ENCODE data around the gene TMEM242. TPM values are rescaled to one million over a fixed set of nuclear protein-coding genes. Genes with fewer than 3 reads are reported as not detected.
A peak's percentile ranks its signal among the peaks of the same experiment; 100 is the strongest.

The TMEM242 gene
- total and polyA plus RNA-seq, 10 donors, result 3.7 to 16.0 (median 7.2) TPM

DNA sequence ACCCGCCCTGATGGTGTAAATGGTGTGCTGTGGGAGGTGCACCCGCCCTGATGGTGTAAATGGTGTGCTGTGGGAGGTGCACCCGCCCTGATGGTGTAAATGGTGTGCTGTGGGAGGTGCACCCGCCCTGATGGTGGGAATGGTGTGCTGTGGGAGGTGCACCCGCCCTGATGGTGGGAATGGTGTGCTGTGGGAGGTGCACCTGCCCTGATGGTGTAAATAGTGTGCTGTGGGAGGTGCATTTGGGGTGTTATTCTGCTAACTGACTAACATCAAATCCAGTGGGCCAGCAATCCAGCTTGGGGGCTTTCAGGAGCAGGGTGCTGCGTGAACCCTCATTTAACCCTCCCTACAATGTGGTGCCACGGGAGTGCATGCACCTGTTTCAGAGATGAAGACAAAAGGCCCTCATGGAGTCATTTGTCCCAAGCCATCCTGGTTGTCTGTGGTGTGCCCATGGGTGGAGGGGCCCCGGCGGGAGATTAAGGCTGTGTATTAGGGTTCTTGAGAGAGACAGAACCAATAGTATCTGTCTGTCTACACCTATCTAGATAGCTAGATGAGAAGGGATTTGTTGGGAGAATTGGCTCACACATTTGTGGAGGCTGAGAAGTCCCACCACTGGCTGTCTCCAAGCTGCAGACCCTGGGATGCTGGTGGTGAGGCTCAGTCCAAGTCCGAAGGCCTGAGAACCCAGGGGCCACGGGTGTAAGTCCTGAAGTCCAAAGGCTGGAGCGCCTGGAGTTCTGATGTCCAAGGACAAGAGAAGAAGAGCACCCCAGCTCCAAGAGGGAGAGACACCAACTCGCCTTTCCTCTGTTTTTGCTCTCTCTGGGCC, 39.2 kb downstream of the TMEM242 start:
- 88 to 96% (median 90%) methylated on average over 8 to 11 of the region's 13 CpGs for WGBS, 5 donors
- H3K27ac ChIP-seq, result no peak overlapping the region
- intact Hi-C loops (cut with DNase I; ENCODE audit: low total_unique reads), result no loop called here
- no peaks in the 10 kb centered on the region for H3K4me1 ChIP-seq
- H3K27me3 ChIP-seq (replicated peaks in 1 of 7), result no peaks in the 10 kb centered on the region
- H3K36me3 ChIP-seq, result peaks cover 0 to 18% (median 0%) of the 10 kb centered on the region in 6 donors
- no peaks in the 10 kb centered on the region for H3K9me3 ChIP-seq
- no peak overlapping the region for H3K4me3 ChIP-seq
- TF ChIP-seq, protein P1, sequence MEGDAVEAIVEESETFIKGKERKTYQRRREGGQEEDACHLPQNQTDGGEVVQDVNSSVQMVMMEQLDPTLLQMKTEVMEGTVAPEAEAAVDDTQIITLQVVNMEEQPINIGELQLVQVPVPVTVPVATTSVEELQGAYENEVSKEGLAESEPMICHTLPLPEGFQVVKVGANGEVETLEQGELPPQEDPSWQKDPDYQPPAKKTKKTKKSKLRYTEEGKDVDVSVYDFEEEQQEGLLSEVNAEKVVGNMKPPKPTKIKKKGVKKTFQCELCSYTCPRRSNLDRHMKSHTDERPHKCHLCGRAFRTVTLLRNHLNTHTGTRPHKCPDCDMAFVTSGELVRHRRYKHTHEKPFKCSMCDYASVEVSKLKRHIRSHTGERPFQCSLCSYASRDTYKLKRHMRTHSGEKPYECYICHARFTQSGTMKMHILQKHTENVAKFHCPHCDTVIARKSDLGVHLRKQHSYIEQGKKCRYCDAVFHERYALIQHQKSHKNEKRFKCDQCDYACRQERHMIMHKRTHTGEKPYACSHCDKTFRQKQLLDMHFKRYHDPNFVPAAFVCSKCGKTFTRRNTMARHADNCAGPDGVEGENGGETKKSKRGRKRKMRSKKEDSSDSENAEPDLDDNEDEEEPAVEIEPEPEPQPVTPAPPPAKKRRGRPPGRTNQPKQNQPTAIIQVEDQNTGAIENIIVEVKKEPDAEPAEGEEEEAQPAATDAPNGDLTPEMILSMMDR (IDR thresholded peaks at IDR 0.05 in 8 of 11, conservative IDR thresholded peaks at IDR 0.05 in 3 of 11), result no peak
- TF ChIP-seq POLR2AphosphoS5 (IDR thresholded peaks at IDR 0.05), result no peak
- TF ChIP-seq POLR2A (IDR thresholded peaks at IDR 0.05), result no peak
- DNase-seq, result peak; percentile 27

DNA sequence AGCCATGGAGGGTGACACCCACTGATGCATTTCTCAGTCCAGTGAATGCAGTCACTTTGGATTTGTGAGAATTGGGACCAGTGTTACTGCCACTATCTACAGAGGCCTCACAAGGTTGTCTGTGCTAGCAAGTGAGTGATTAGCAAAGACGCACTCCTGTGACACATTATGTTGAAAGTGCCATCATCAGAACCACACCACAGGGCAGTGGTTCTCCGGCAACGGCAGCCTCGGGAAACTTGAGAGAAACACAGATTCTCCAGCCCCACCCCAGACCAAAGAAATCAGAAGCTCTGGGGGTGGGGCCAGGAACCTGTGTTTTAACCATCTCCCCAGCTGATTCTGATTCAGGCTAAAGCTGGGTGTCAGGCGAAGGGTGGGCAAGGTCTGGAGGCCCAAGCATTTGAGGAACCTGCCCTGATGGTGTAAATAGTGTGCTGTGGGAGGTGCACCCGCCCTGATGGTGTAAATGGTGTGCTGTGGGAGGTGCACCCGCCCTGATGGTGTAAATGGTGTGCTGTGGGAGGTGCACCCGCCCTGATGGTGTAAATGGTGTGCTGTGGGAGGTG, 39.9 kb downstream of the TMEM242 start:
- Histone ChIP-seq H3K27me3 (replicated peaks in 1 of 7) (no peaks in the 10 kb centered on the region), H3K4me3 (no peak overlapping the region), H3K27ac (no peak overlapping the region), H3K36me3 (peaks cover 0 to 11% (median 0%) of the 10 kb centered on the region in 6 donors), H3K9me3 (no peaks in the 10 kb centered on the region), H3K4me1 (no peaks in the 10 kb centered on the region)
- intact Hi-C loops (cut with DNase I; ENCODE audit: low total_unique reads), result no loop called here
- TF ChIP-seq POLR2A (IDR thresholded peaks at IDR 0.05) (no peak), POLR2AphosphoS5 (IDR thresholded peaks at IDR 0.05) (no peak)
- TF ChIP-seq, protein P1 (IDR thresholded peaks at IDR 0.05 in 8 of 11, conservative IDR thresholded peaks at IDR 0.05 in 3 of 11), result no peak
- DNase-seq, result no peak
- WGBS, 5 donors, result 56 to 82% (median 66%) methylated on average over 7 to 8 of the region's 8 CpGs

DNA sequence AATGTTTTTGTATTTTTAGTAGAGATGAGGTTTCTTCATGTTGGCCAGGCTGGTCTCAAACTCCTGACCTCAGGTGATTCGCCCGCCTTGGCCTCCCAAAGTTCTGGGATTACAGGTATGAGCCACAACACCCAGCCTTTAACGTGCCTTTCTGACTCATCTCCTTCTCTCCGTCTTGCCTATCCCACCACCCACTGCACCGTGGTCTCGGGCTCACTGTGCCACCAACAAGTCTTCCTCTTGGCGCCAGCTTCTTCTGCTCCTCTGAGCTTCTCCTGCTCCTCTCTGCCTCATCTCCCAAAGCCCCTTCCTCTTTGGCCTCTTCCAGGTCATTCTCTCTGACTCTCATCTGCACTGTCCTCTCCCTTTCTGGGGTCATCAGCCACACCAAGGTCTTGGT, 41.0 kb downstream of the TMEM242 start:
- Histone ChIP-seq H3K4me1 (no peaks in the 10 kb centered on the region), H3K9me3 (no peaks in the 10 kb centered on the region), H3K27ac (no peak overlapping the region), H3K27me3 (replicated peaks in 1 of 7) (no peaks in the 10 kb centered on the region), H3K36me3 (peaks cover 0 to 4% (median 0%) of the 10 kb centered on the region in 6 donors), H3K4me3 (no peak overlapping the region)
- intact Hi-C loops (cut with DNase I; ENCODE audit: low total_unique reads), result no loop called here
- 90 to 96% (median 91%) methylated on average over 7 of the region's 7 CpGs for WGBS, 5 donors
- no peak for TF ChIP-seq POLR2A (IDR thresholded peaks at IDR 0.05)
- TF ChIP-seq, protein P1 (IDR thresholded peaks at IDR 0.05 in 8 of 11, conservative IDR thresholded peaks at IDR 0.05 in 3 of 11), result no peak
- no peak for TF ChIP-seq POLR2AphosphoS5 (IDR thresholded peaks at IDR 0.05)
- DNase-seq, result no peak

DNA sequence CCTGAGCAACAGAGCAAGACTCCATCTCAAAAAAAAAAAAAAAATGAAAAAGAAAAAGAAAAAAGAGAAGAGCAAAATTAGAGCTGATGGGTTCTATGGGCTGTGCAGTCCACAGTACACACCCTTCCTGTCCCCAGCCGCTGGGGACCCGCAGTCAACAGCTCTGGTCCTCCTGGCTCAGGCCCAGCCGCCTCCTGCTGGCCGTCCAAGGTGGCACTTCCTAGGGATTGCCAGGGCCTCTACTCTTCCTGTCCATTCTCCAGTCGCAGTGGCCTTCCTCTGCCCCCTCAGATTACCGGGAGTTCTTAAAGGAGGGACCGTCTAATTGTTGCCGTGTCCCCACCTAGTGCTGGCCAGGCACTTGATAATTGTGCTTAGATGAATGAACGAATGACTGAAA, 41.7 kb downstream of the TMEM242 start:
- 45 to 84% (median 58%) methylated on average over 6 to 9 of the region's 9 CpGs for WGBS, 5 donors

More for the DNA sequence above, 41.7 kb downstream of the TMEM242 start:
- H3K27me3 ChIP-seq (replicated peaks in 1 of 7), result no peaks in the 10 kb centered on the region
- DNase-seq, result no peak
- H3K4me3 ChIP-seq, result no peak overlapping the region
- H3K36me3 ChIP-seq, result no peaks in the 10 kb centered on the region
- TF ChIP-seq POLR2A (IDR thresholded peaks at IDR 0.05), result no peak
- peak; percentile 17 to 64 (median 54) for TF ChIP-seq POLR2AphosphoS5 (IDR thresholded peaks at IDR 0.05)
- TF ChIP-seq, protein P1 (IDR thresholded peaks at IDR 0.05 in 8 of 11, conservative IDR thresholded peaks at IDR 0.05 in 3 of 11), result peak in 6 of 11 experiments; percentile 38 to 69 (median 58)
- intact Hi-C loops (cut with DNase I; ENCODE audit: low total_unique reads), result no loop called here
- H3K9me3 ChIP-seq, result no peaks in the 10 kb centered on the region
- no peak overlapping the region for H3K27ac ChIP-seq
- H3K4me1 ChIP-seq, result no peaks in the 10 kb centered on the region

All from spleen (tissue), 11 donors.